Activated naive CD4-positive, alpha-beta T cell treated with anti-CD3 and anti-CD28 coated beads, Interleukin-2, amount 50 U/mL, for 72 hours (primary cell): ENCODE results near the gene SEC31B. TPM values are rescaled to one million over a fixed set of nuclear protein-coding genes. Genes with fewer than 3 reads are reported as not detected.

Experiments
- ATAC-seq, 2 donors: fragments of 150-1000 bp; cut with Tn5 transposase; 2 replicates each; pipeline ENCODE4 v1.10.0; 2021; ENCODE audit warnings: mild to moderate bottlenecking in 2 of 2, moderate library complexity in 2 of 2
- DNase-seq, 2 donors: peaks; one replicate each; pipeline ENCODE4 v3.0.0; 2021 to 2022; ENCODE audit warnings: low spot score in 2 of 2
- H3K27ac Mint-ChIP-seq, 2 donors: one replicate each; pipeline ENCODE4 v1.8.0; 2022; ENCODE audit warnings: mild to moderate bottlenecking in 2 of 2, mixed read lengths in 2 of 2
- H3K36me3 Mint-ChIP-seq, 2 donors: one replicate each; pipeline ENCODE4 v1.8.0; 2022; ENCODE audit warnings: mixed read lengths in 2 of 2
- H3K9me3 Mint-ChIP-seq, 2 donors: one replicate each; pipeline ENCODE4 v1.8.0; 2022; ENCODE audit warnings: mixed read lengths in 2 of 2
- total RNA-seq, 2 donors: library from RNA; stranded (reverse); gene quantifications; one replicate each; pipeline ENCODE4 v1.2.3, GENCODE V29; 2022

Gene SEC31B
- total RNA-seq, 2 donors from 2014 or later = 60.8 to 121 TPM

GRCh38 chr10:100510533-100511308 lies 8.9 kb downstream of the SEC31B start:
- peaks cover 32 to 47% of the 10 kb centered on the region in 2 donors for H3K36me3 Mint-ChIP-seq
- ATAC-seq (peak; percentile 80 to 83), DNase-seq (peak; percentile 66 to 87)
- H3K9me3 Mint-ChIP-seq = no peaks in the 10 kb centered on the region
- peak overlapping the region; percentile 93 to 97 for H3K27ac Mint-ChIP-seq

GRCh38 chr10:100509241-100509840 lies 10.3 kb downstream of the SEC31B start:
- peak; percentile 28 to 55 for ATAC-seq
- Mint-ChIP-seq H3K27ac (peak overlapping the region; percentile 93 to 97), H3K36me3 (peaks cover 33 to 60% of the 10 kb centered on the region in 2 donors), H3K9me3 (no peaks in the 10 kb centered on the region)
- DNase-seq = peak; percentile 59 to 71

- DNase-seq (peak in 1 of 2 donors; percentile 51), ATAC-seq (peak; percentile 23 to 51)
- Mint-ChIP-seq H3K27ac (peak overlapping the region; percentile 93 to 97), H3K9me3 (no peaks in the 10 kb centered on the region), H3K36me3 (peaks cover 35 to 61% of the 10 kb centered on the region in 2 donors)
Observed at GRCh38 chr10:100508691-100509150, 10.9 kb downstream of the SEC31B start.

GRCh38 chr10:100508266-100508665 lies 11.4 kb downstream of the SEC31B start:
- DNase-seq (no peak), ATAC-seq (no peak)
- peaks cover 35 to 61% of the 10 kb centered on the region in 2 donors for H3K36me3 Mint-ChIP-seq
- H3K27ac Mint-ChIP-seq = peak overlapping the region; percentile 93 to 97
- no peaks in the 10 kb centered on the region for H3K9me3 Mint-ChIP-seq

GRCh38 chr10:100507357-100507732 lies 12.3 kb downstream of the SEC31B start:
- no peak for DNase-seq
- Mint-ChIP-seq H3K36me3 (peaks cover 26 to 58% of the 10 kb centered on the region in 2 donors), H3K27ac (peak overlapping the region; percentile 97), H3K9me3 (no peaks in the 10 kb centered on the region)
- no peak for ATAC-seq

- Mint-ChIP-seq H3K27ac (peak overlapping the region; percentile 97), H3K36me3 (peaks cover 23 to 56% of the 10 kb centered on the region in 2 donors), H3K9me3 (no peaks in the 10 kb centered on the region)
- peak in 1 of 2 donors; percentile 34 for DNase-seq
- peak; percentile 59 to 66 for ATAC-seq
Observed at GRCh38 chr10:100506596-100507356, 12.9 kb downstream of the SEC31B start.

GRCh38 chr10:100505164-100505563 lies 14.5 kb downstream of the SEC31B start:
- ATAC-seq = no peak
- no peak for DNase-seq
- peaks cover 28 to 61% of the 10 kb centered on the region in 2 donors for H3K36me3 Mint-ChIP-seq

GRCh38 chr10:100504096-100504495 lies 15.6 kb downstream of the SEC31B start:
- H3K36me3 Mint-ChIP-seq = peaks cover 37 to 68% of the 10 kb centered on the region in 2 donors
- ATAC-seq (no peak), DNase-seq (no peak)
- no peak overlapping the region for H3K27ac Mint-ChIP-seq
- no peaks in the 10 kb centered on the region for H3K9me3 Mint-ChIP-seq

More at GRCh38 chr10:100505164-100505563, 14.5 kb downstream of the SEC31B start:
- Mint-ChIP-seq H3K27ac (peak overlapping the region; percentile 52 to 97), H3K9me3 (no peaks in the 10 kb centered on the region)

GRCh38 chr10:100502926-100503494 lies 16.7 kb downstream of the SEC31B start:
- DNase-seq = no peak
- peaks cover 38 to 61% of the 10 kb centered on the region in 2 donors for H3K36me3 Mint-ChIP-seq
- no peak for ATAC-seq
- no peak overlapping the region for H3K27ac Mint-ChIP-seq
- no peaks in the 10 kb centered on the region for H3K9me3 Mint-ChIP-seq

GRCh38 chr10:100501423-100501822 lies 18.2 kb downstream of the SEC31B start:
- DNase-seq (no peak), ATAC-seq (no peak)
- Mint-ChIP-seq H3K27ac (no peak overlapping the region), H3K36me3 (peaks cover 34 to 55% of the 10 kb centered on the region in 2 donors), H3K9me3 (no peaks in the 10 kb centered on the region)

- H3K9me3 Mint-ChIP-seq = no peaks in the 10 kb centered on the region
- H3K27ac Mint-ChIP-seq = no peak overlapping the region
- no peak for ATAC-seq
- peaks cover 27 to 48% of the 10 kb centered on the region in 2 donors for H3K36me3 Mint-ChIP-seq
- no peak for DNase-seq
Observed at GRCh38 chr10:100498059-100498458, 21.6 kb downstream of the SEC31B start.

GRCh38 chr10:100496567-100496966 lies 23.1 kb downstream of the SEC31B start:
- Mint-ChIP-seq H3K36me3 (peaks cover 26 to 43% of the 10 kb centered on the region in 2 donors), H3K27ac (peak overlapping the region; percentile 38 to 54), H3K9me3 (no peaks in the 10 kb centered on the region)
- DNase-seq (no peak), ATAC-seq (peak; percentile 75 to 85)

GRCh38 chr10:100490531-100490930 lies 29.1 kb downstream of the SEC31B start:
- no peak for ATAC-seq
- H3K36me3 Mint-ChIP-seq = peaks cover 9 to 29% of the 10 kb centered on the region in 2 donors

GRCh38 chr10:100489396-100489795 lies 30.3 kb downstream of the SEC31B start:
- H3K9me3 Mint-ChIP-seq = no peaks in the 10 kb centered on the region
- no peak for ATAC-seq
- DNase-seq = no peak
- H3K36me3 Mint-ChIP-seq = peaks cover 9 to 24% of the 10 kb centered on the region in 2 donors
- peak overlapping the region; percentile 18 to 28 for H3K27ac Mint-ChIP-seq

More at GRCh38 chr10:100490531-100490930, 29.1 kb downstream of the SEC31B start:
- Mint-ChIP-seq H3K27ac (peak overlapping the region in 1 of 2 donors; percentile 3), H3K9me3 (no peaks in the 10 kb centered on the region)
- no peak for DNase-seq

- no peak for DNase-seq
- Mint-ChIP-seq H3K36me3 (peaks cover 9 to 17% of the 10 kb centered on the region in 2 donors), H3K27ac (no peak overlapping the region), H3K9me3 (no peaks in the 10 kb centered on the region)
- ATAC-seq = no peak
Observed at GRCh38 chr10:100487529-100487928, 32.1 kb downstream of the SEC31B start.

GRCh38 chr10:100485801-100486495 lies 33.7 kb downstream of the SEC31B start:
- no peak for ATAC-seq
- H3K9me3 Mint-ChIP-seq = peaks cover 0 to 3% of the 10 kb centered on the region in 2 donors
- peak overlapping the region in 1 of 2 donors; percentile 61 for H3K27ac Mint-ChIP-seq
- H3K36me3 Mint-ChIP-seq = peaks cover 9 to 17% of the 10 kb centered on the region in 2 donors
- no peak for DNase-seq
